Activated CD4-positive, alpha-beta T cell treated with anti-CD3 and anti-CD28 coated beads, Interleukin-2, amount 50 U/mL, for 16 hours (primary cell): Measurements from ENCODE around the gene RPL23.
"Not testable (repeated sequence)": the region's sequence is repeated elsewhere in the genome, so short reads cannot be mapped to it uniquely, and the experiment has no call there.

Experiments
- DNase-seq: peaks from one replicate; pipeline ENCODE4 v3.0.0-alpha.2; 2020

RPL23 gene

GRCh38 chr17:38867179-38867967 lies 13.9 kb upstream of the RPL23 start:
- peak; percentile 86 for DNase-seq

- DNase-seq, result no peak
These were observed 11.3 kb upstream of the RPL23 start for GRCh38 chr17:38864636-38865398.

- DNase-seq, result peak; percentile 78
These were observed 7.9 kb upstream of the RPL23 start for GRCh38 chr17:38861399-38861843.

GRCh38 chr17:38857271-38857670 lies 3.8 kb upstream of the RPL23 start:
- DNase-seq, result no peak

- not testable (repeated sequence) for DNase-seq
These were observed 1.7 kb upstream of the RPL23 start for GRCh38 chr17:38855101-38855714.

GRCh38 chr17:38852771-38853291 lies 690 bp downstream of the RPL23 start:
- DNase-seq, result no peak

GRCh38 chr17:38851434-38851833 lies 2.1 kb downstream of the RPL23 start:
- no peak for DNase-seq

- DNase-seq, result no peak
These were observed 3.1 kb downstream of the RPL23 start for GRCh38 chr17:38850374-38850773.

GRCh38 chr17:38848939-38849605 lies 4.4 kb downstream of the RPL23 start:
- no peak for DNase-seq

- DNase-seq, result no peak
These were observed 5.0 kb downstream of the RPL23 start for GRCh38 chr17:38848557-38848891.

GRCh38 chr17:38844261-38844757 lies 9.2 kb downstream of the RPL23 start:
- no peak for DNase-seq

GRCh38 chr17:38825762-38826247 lies 27.7 kb downstream of the RPL23 start:
- DNase-seq, result no peak

- DNase-seq, result peak; percentile 96
These were observed 28.4 kb downstream of the RPL23 start, which contains the start of gene CWC25 for GRCh38 chr17:38824899-38825761. TSS of gene CWC25 (minus strand) at chr17:38825321. CDS start at chr17:38825183, 138 bp downstream.

GRCh38 chr17:38815576-38816193 lies 37.8 kb downstream of the RPL23 start:
- peak; percentile 71 for DNase-seq

- DNase-seq, result no peak
These were observed 43.7 kb downstream of the RPL23 start for GRCh38 chr17:38809828-38810227.

- DNase-seq, result no peak
These were observed 53.2 kb downstream of the RPL23 start for GRCh38 chr17:38800237-38800760.

GRCh38 chr17:38799501-38800236 lies 53.9 kb downstream of the RPL23 start, which contains the start of gene PIP4K2B:
TSS of gene PIP4K2B (minus strand) at chr17:38799556. CDS start at chr17:38799424, 132 bp downstream.
- peak; percentile 95 for DNase-seq

- DNase-seq, result peak; percentile 57
These were observed 54.7 kb downstream of the RPL23 start for GRCh38 chr17:38798614-38799500.
